ENCODE measurements around the gene KIAA1217. TPM values are rescaled to one million over a fixed set of nuclear protein-coding genes. Genes with fewer than 3 reads are reported as not detected.

Gene KIAA1217
- polyA plus RNA-seq, 3 donors, result not detected

GRCh38 chr10:24367688-24368087 lies 158.8 kb downstream of the KIAA1217 start:
- no peaks in the 10 kb centered on the region for H3K4me1 Mint-ChIP-seq

GRCh38 chr10:24370877-24371276 lies 161.9 kb downstream of the KIAA1217 start:
- H3K36me3 ChIP-seq (replicated peaks in 1 of 2; ENCODE audit: control insufficient read depth in 1 of 2, insufficient read depth in 2 of 2, low read length in 2 of 2), result no peaks in the 10 kb centered on the region
- no peak overlapping the region for H3K27ac ChIP-seq (ENCODE audit: low read depth in 1 of 2, low read length in 2 of 2)
- no peak overlapping the region for H3K9ac ChIP-seq (ENCODE audit: insufficient read depth, low read length, poor library complexity, severe bottlenecking)
- Mint-ChIP-seq H3K4me1 (no peaks in the 10 kb centered on the region), H3K27ac (no peak overlapping the region), H3K4me3 (no peak overlapping the region), H3K36me3 (no peaks in the 10 kb centered on the region), H3K27me3 (ENCODE audit: low read depth in 3 of 3) (peaks cover 2 to 5% (median 2%) of the 10 kb centered on the region in 3 donors), H3K9me3 (peaks cover 3 to 7% (median 4%) of the 10 kb centered on the region in 7 donors)
- no peak overlapping the region for H2AFZ ChIP-seq (ENCODE audit: insufficient read depth, low read depth, low read length, poor library complexity, severe bottlenecking)
- no peaks in the 10 kb centered on the region for H3K79me2 ChIP-seq (ENCODE audit: insufficient read depth, low read length)
- WGBS (ENCODE audit: insufficient coverage), result 93% methylated on average over 2 of the region's 4 CpGs
- TF ChIP-seq CTCF (IDR thresholded peaks at IDR 0.05), result no peak
- intact Hi-C loops (cut with micrococcal nuclease), result no loop called here
- no peaks in the 10 kb centered on the region for H3K4me1 ChIP-seq (ENCODE audit: control insufficient read depth in 1 of 2, insufficient read depth in 2 of 2, low read length in 2 of 2)
- no peaks in the 10 kb centered on the region for H4K20me1 ChIP-seq (ENCODE audit: insufficient read depth, low read length)
- H3K4me2 ChIP-seq (replicated peaks; ENCODE audit: extremely low read depth, low read length, poor library complexity, severe bottlenecking), result no peak overlapping the region
- no peaks in the 10 kb centered on the region for H3K9me3 ChIP-seq (replicated peaks in 1 of 2; ENCODE audit: control insufficient read depth in 1 of 2, insufficient read depth in 1 of 2, low read length in 2 of 2)
- H3K4me3 ChIP-seq (replicated peaks in 1 of 3; ENCODE audit: low read depth in 2 of 3, low read length in 3 of 3), result no peak overlapping the region
- no peaks in the 10 kb centered on the region for H3K27me3 ChIP-seq (ENCODE audit: control insufficient read depth in 2 of 2, insufficient read depth in 2 of 2, low read length in 2 of 2)
- no peak for DNase-seq

More at GRCh38 chr10:24367688-24368087, 158.8 kb downstream of the KIAA1217 start:
- H3K27me3 ChIP-seq (ENCODE audit: control insufficient read depth in 2 of 2, insufficient read depth in 2 of 2, low read length in 2 of 2), result no peaks in the 10 kb centered on the region
- H4K20me1 ChIP-seq (ENCODE audit: insufficient read depth, low read length), result no peaks in the 10 kb centered on the region
- H2AFZ ChIP-seq (ENCODE audit: insufficient read depth, low read depth, low read length, poor library complexity, severe bottlenecking), result no peak overlapping the region
- H3K79me2 ChIP-seq (ENCODE audit: insufficient read depth, low read length), result no peaks in the 10 kb centered on the region
- H3K27ac ChIP-seq (ENCODE audit: low read depth in 1 of 2, low read length in 2 of 2), result no peak overlapping the region
- no peak for DNase-seq
- H3K4me3 ChIP-seq (replicated peaks in 1 of 3; ENCODE audit: low read depth in 2 of 3, low read length in 3 of 3), result no peak overlapping the region
- TF ChIP-seq CTCF (IDR thresholded peaks at IDR 0.05), result no peak
- H3K9me3 Mint-ChIP-seq, result peaks cover 3 to 7% (median 4%) of the 10 kb centered on the region in 7 donors
- peaks cover 2 to 4% (median 3%) of the 10 kb centered on the region in 3 donors for H3K27me3 Mint-ChIP-seq (ENCODE audit: low read depth in 3 of 3)
- H3K27ac Mint-ChIP-seq, result no peak overlapping the region
- no peak overlapping the region for H3K4me2 ChIP-seq (replicated peaks; ENCODE audit: extremely low read depth, low read length, poor library complexity, severe bottlenecking)
- H3K36me3 ChIP-seq (replicated peaks in 1 of 2; ENCODE audit: control insufficient read depth in 1 of 2, insufficient read depth in 2 of 2, low read length in 2 of 2), result no peaks in the 10 kb centered on the region
- intact Hi-C loops (cut with micrococcal nuclease), result no loop called here
- WGBS (ENCODE audit: insufficient coverage), result no CpG with 5 or more reads among the region's 1 CpG
- no peaks in the 10 kb centered on the region for H3K9me3 ChIP-seq (replicated peaks in 1 of 2; ENCODE audit: control insufficient read depth in 1 of 2, insufficient read depth in 1 of 2, low read length in 2 of 2)
- H3K4me1 ChIP-seq (ENCODE audit: control insufficient read depth in 1 of 2, insufficient read depth in 2 of 2, low read length in 2 of 2), result no peaks in the 10 kb centered on the region
- no peaks in the 10 kb centered on the region for H3K36me3 Mint-ChIP-seq
- no peak overlapping the region for H3K4me3 Mint-ChIP-seq
- no peak overlapping the region for H3K9ac ChIP-seq (ENCODE audit: insufficient read depth, low read length, poor library complexity, severe bottlenecking)
